Lung (tissue), 12 donors: ENCODE results near the gene NR4A3. TPM values are rescaled to one million over a fixed set of nuclear protein-coding genes. Genes with fewer than 3 reads are reported as not detected.

Source experiments
- ATAC-seq: fragments of 200-7000 bp; cut with Tn5 transposase; one replicate; pipeline ENCODE4 v1.9.1; 2020; ENCODE audit warnings: moderate number of reproducible peaks; ENCODE audit not compliant: insufficient read depth, low FRiP score
- DNase-seq, 3 donors: peaks; one replicate each; pipeline ENCODE4 v3.0.0-alpha.2; 2013 to 2017
- H3K27ac ChIP-seq, 2 donors: one replicate each; pipeline ENCODE4 v1.5.1; 2013; ENCODE audit warnings: mild to moderate bottlenecking in 2 of 2, moderate library complexity in 2 of 2, control low read depth in 1 of 2, inconsistent platforms in 1 of 2, low read depth in 1 of 2, low read length in 1 of 2
- H3K27me3 ChIP-seq, 3 donors: one replicate each; pipeline ENCODE4 v1.5.1; 2013; ENCODE audit warnings: low read length in 2 of 3; ENCODE audit not compliant: control insufficient read depth in 3 of 3, insufficient read depth in 3 of 3
- H3K36me3 ChIP-seq, 4 donors: one replicate each; pipeline ENCODE4 v1.5.1; 2013; ENCODE audit warnings: low read length in 4 of 4, mild to moderate bottlenecking in 1 of 4, moderate library complexity in 1 of 4; ENCODE audit not compliant: control insufficient read depth in 4 of 4, insufficient read depth in 4 of 4
- H3K4me1 ChIP-seq, 5 donors: one replicate each; pipeline ENCODE4 v1.5.1; 2013; ENCODE audit warnings: low read length in 5 of 5, mild to moderate bottlenecking in 2 of 5, moderate library complexity in 1 of 5; ENCODE audit not compliant: control insufficient read depth in 5 of 5, insufficient read depth in 5 of 5
- H3K4me3 ChIP-seq: one replicate; pipeline ENCODE4 v1.5.1; 2013; ENCODE audit warnings: mild to moderate bottlenecking, control low read depth, moderate library complexity
- H3K9ac ChIP-seq, 2 donors: one replicate each; pipeline ENCODE4 v1.5.1; 2013; ENCODE audit warnings: low read length in 2 of 2, control low read depth in 1 of 2; ENCODE audit not compliant: insufficient read depth in 1 of 2
- H3K9me3 ChIP-seq, 4 donors: one replicate each; pipeline ENCODE4 v1.5.1; 2013; ENCODE audit warnings: low read length in 3 of 4, mild to moderate bottlenecking in 1 of 4, moderate library complexity in 1 of 4; ENCODE audit not compliant: control insufficient read depth in 4 of 4, insufficient read depth in 3 of 4
- CTCF ChIP-seq: IDR thresholded peaks from 2 replicates; pipeline ENCODE4 v1.5.1; 2012; ENCODE audit warnings: mild to moderate bottlenecking; ENCODE audit errors: control extremely low read depth, extremely low read depth
- WGBS, 2 donors: extraction: QIAGEN DNeasy Blood & Tissue Kit; methylation state at CpG; one replicate each; pipeline ENCODE4 v1.1.7; 2013; 5-methylcytosine and 5-hydroxymethylcytosine counted together
- polyA plus RNA-seq, 2 donors: library from polyadenylated mRNA; stranded (reverse); fragments of 200-250 nt; gene quantifications; one replicate each; pipeline ENCODE4 v1.2.1, GENCODE V29; 2013
- total RNA-seq, 2 donors: library from RNA; depleted of rRNA in 1 of 2; stranded (reverse); fragments of >200 nt in 1 of 2; gene quantifications; one replicate each; pipeline ENCODE4 v1.2.1, GENCODE V29; 2014 to 2021
- donor health status: control.
- donor health status: control.
- donor health status: Bipolar disorder and iron deficiency.
- donor health status: healthy.
- donor health status: DM: yes; HTN: yes; CAD: no.

Gene NR4A3
- total and polyA plus RNA-seq, 4 donors = 2.3 to 11.7 (median 2.6) TPM

DNA sequence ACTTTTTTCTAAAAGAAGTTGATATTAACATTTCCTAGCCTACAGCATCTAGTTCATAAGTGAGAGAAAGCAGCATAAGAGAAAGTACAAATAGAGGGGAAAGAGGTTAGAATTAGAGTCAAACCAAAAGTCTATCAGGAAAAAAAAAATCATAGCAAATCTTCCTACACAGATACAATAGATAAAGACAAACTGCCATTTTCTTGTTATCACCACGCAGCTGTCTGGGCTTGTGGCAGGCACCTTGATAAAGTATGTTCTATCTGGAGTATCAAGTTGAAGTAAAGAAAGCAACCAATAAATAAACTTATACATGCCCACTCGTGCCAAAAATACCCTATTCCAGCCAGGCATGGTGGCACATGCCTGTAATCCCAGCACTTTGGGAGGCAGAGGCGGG, 5.3 kb upstream of the NR4A3 start:
- DNase-seq = no peak
- no peaks in the 10 kb centered on the region for H3K36me3 ChIP-seq
- peaks cover 0 to 2% (median 0%) of the 10 kb centered on the region in 4 donors for H3K9me3 ChIP-seq
- no peak overlapping the region for H3K4me3 ChIP-seq
- no peak overlapping the region for H3K27ac ChIP-seq
- H3K27me3 ChIP-seq = no peaks in the 10 kb centered on the region
- no peak overlapping the region for H3K9ac ChIP-seq
- WGBS, 2 donors = 88 to 94% methylated on average over 3 of the region's 3 CpGs
- ATAC-seq = no peak
- peaks cover 0 to 21% (median 9%) of the 10 kb centered on the region in 5 donors for H3K4me1 ChIP-seq
- TF ChIP-seq CTCF = no peak

DNA sequence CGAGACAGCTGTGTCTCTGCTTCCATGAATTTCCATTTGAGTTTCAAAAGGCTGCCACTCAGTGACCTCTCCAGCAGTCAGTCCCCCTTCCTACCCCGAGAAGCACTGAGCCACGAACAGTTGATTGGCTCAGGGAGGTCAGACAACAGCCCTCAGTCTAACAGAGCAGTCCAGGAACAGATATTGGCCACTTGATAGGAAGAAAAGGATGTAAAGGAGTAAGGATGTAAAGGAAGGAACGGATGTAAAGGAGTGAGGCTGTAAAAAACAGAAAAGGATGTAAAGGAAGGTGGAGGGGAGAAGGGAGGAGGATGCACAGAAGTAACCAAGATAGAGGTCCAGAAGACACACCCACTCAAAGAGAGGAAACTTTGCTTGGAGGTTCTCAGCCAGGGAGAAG, 3.2 kb upstream of the NR4A3 start:
- Histone ChIP-seq H3K27me3 (peaks cover 0 to 14% (median 8%) of the 10 kb centered on the region in 3 donors), H3K36me3 (no peaks in the 10 kb centered on the region), H3K27ac (peak overlapping the region in 1 of 2 donors; percentile 100), H3K4me1 (peaks cover 0 to 32% (median 10%) of the 10 kb centered on the region in 5 donors), H3K4me3 (no peak overlapping the region), H3K9me3 (peaks cover 0 to 2% (median 0%) of the 10 kb centered on the region in 4 donors), H3K9ac (peak overlapping the region in 1 of 2 donors; percentile 91)
- ATAC-seq (no peak), DNase-seq (peak in 1 of 3 donors; percentile 11)
- 60% methylated on average over 4 of the region's 4 CpGs for WGBS, 2 donors
- no peak for TF ChIP-seq CTCF

- peak overlapping the region; percentile 56 for H3K4me3 ChIP-seq
- peak overlapping the region; percentile 95 to 100 for H3K27ac ChIP-seq
- peak overlapping the region; percentile 60 to 91 for H3K9ac ChIP-seq
- peak; percentile 85 to 87 (median 87) for DNase-seq
- peaks cover 0 to 21% (median 11%) of the 10 kb centered on the region in 3 donors for H3K27me3 ChIP-seq
- peak; percentile 45 for ATAC-seq
- peaks cover under 1 to 38% (median 10%) of the 10 kb centered on the region in 5 donors for H3K4me1 ChIP-seq
- 0 to 1% methylated on average over 50 to 54 of the region's 54 CpGs for WGBS, 2 donors
- no peaks in the 10 kb centered on the region for H3K36me3 ChIP-seq
- no peaks in the 10 kb centered on the region for H3K9me3 ChIP-seq
- no peak for TF ChIP-seq CTCF
These were observed 2.4 kb upstream of the NR4A3 start for GRCh38 chr9:99819123-99819855.
